Measurements from ENCODE around the gene PTPRT. TPM values are rescaled to one million over a fixed set of nuclear protein-coding genes. Genes with fewer than 3 reads are reported as not detected.

The PTPRT gene
- total RNA-seq, 1 experiment from 2014 or later = 0.13 TPM

DNA sequence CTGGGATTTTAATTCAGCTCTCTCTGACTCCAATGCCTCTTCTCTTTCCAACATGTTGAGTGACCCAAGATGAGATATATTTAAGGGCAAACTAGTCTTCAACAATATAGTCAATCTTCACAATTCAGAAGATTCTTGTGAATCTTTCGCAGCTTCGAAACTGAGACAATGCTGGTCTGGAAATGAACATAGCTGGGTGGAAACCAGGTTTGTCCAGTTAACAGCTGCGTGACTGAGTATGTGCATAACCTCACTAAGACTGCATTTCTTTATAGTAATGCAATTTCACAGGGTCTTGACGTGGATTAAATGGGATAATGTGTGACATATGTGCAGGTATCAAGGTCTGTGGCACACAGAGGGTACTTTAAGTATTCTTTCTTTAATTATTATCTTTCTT is 18.9 kb downstream of the PTPRT start:
- H2BK12ac ChIP-seq (ENCODE audit: insufficient read length, low read depth, low read length) = no peak overlapping the region
- H3K4me1 ChIP-seq (ENCODE audit: insufficient read depth, low read length) = no peaks in the 10 kb centered on the region
- no peak overlapping the region for H3K27ac ChIP-seq (ENCODE audit: insufficient read length, low read depth, low read length)
- no peak overlapping the region for H4K8ac ChIP-seq (replicated peaks; ENCODE audit: insufficient read length, low read depth, low read length)
- no peak overlapping the region for H3T11ph ChIP-seq (ENCODE audit: low read length)
- DNase-seq = no peak
- H3K9me3 ChIP-seq (ENCODE audit: control insufficient read depth, low read depth, low read length) = no peaks in the 10 kb centered on the region
- H2AK5ac ChIP-seq (ENCODE audit: insufficient read length, low read length) = no peak overlapping the region
- H3K79me2 ChIP-seq (ENCODE audit: insufficient read depth, low read length) = no peaks in the 10 kb centered on the region
- H4K5ac ChIP-seq (ENCODE audit: insufficient read length, low read depth, low read length) = no peak overlapping the region
- H2BK15ac ChIP-seq (ENCODE audit: low read depth, low read length) = no peak overlapping the region
- Mint-ChIP-seq H3K27ac (no peak overlapping the region), H3K4me1 (peaks cover 0 to 3% of the 10 kb centered on the region in 2 experiments; a peak in 1 of 4 replicates), H3K27me3 (ENCODE audit: low read depth) (peaks cover 21% of the 10 kb centered on the region), H3K4me3 (no peak overlapping the region), H3K36me3 (ENCODE audit: insufficient read depth in 1 of 3, low read depth in 3 of 3) (no peaks in the 10 kb centered on the region), H3K9me3 (no peaks in the 10 kb centered on the region)
- H3K14ac ChIP-seq (ENCODE audit: insufficient read depth, low read length) = no peak overlapping the region
- TF ChIP-seq, protein P1, sequence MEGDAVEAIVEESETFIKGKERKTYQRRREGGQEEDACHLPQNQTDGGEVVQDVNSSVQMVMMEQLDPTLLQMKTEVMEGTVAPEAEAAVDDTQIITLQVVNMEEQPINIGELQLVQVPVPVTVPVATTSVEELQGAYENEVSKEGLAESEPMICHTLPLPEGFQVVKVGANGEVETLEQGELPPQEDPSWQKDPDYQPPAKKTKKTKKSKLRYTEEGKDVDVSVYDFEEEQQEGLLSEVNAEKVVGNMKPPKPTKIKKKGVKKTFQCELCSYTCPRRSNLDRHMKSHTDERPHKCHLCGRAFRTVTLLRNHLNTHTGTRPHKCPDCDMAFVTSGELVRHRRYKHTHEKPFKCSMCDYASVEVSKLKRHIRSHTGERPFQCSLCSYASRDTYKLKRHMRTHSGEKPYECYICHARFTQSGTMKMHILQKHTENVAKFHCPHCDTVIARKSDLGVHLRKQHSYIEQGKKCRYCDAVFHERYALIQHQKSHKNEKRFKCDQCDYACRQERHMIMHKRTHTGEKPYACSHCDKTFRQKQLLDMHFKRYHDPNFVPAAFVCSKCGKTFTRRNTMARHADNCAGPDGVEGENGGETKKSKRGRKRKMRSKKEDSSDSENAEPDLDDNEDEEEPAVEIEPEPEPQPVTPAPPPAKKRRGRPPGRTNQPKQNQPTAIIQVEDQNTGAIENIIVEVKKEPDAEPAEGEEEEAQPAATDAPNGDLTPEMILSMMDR (conservative IDR thresholded peaks at IDR 0.05) = no peak
- H4K20me1 ChIP-seq (ENCODE audit: control insufficient read depth, insufficient read depth, insufficient read length) = no peaks in the 10 kb centered on the region
- H3K56ac ChIP-seq (ENCODE audit: insufficient read length, low read depth, low read length) = no peak overlapping the region
- no peaks in the 10 kb centered on the region for H3K23me2 ChIP-seq (ENCODE audit: insufficient read length, low read depth, low read length, poor library complexity, severe bottlenecking)
- no peak overlapping the region for H3K4me2 ChIP-seq (ENCODE audit: insufficient read depth, insufficient read length, low read length)
- no peak overlapping the region for H2BK120ac ChIP-seq (ENCODE audit: low read depth, low read length, poor library complexity, severe bottlenecking)
- H3K23ac ChIP-seq (ENCODE audit: insufficient read length, low read depth, low read length) = no peak overlapping the region
- no peak overlapping the region for H2BK20ac ChIP-seq (ENCODE audit: low read depth, low read length, poor library complexity, severe bottlenecking)
- no peaks in the 10 kb centered on the region for H3K79me1 ChIP-seq (ENCODE audit: insufficient read depth, low read depth, low read length, poor library complexity, severe bottlenecking)
- H3K18ac ChIP-seq (ENCODE audit: insufficient read length, low read depth, low read length) = no peak overlapping the region
- H4K91ac ChIP-seq (ENCODE audit: insufficient read length, low read depth, low read length) = no peak overlapping the region
- no CpG with 5 or more reads among the region's 4 CpGs for WGBS (ENCODE audit: extremely low coverage, insufficient read length, low lambda C conversion rate)
- no peak overlapping the region for H3K9ac ChIP-seq (ENCODE audit: extremely low read depth, insufficient read length, low read length)
- H3K27me3 ChIP-seq (ENCODE audit: insufficient read depth, low read length) = no peaks in the 10 kb centered on the region
- no peak overlapping the region for H2BK5ac ChIP-seq (ENCODE audit: insufficient read length, low read length)
- no peak overlapping the region for H2AFZ ChIP-seq (ENCODE audit: low read length)
- no peak overlapping the region for H3K4ac ChIP-seq (ENCODE audit: low read depth, low read length)
